OCI-M2 (cell line): Measurements from ENCODE around the gene PLA2G2F.

Experiments used
- DNase-seq: peaks from one replicate; lab custom pipeline; 2025; ENCODE audit not compliant: unreplicated experiment; lab: John Stamatoyannopoulos, UW

PLA2G2F gene

DNA sequence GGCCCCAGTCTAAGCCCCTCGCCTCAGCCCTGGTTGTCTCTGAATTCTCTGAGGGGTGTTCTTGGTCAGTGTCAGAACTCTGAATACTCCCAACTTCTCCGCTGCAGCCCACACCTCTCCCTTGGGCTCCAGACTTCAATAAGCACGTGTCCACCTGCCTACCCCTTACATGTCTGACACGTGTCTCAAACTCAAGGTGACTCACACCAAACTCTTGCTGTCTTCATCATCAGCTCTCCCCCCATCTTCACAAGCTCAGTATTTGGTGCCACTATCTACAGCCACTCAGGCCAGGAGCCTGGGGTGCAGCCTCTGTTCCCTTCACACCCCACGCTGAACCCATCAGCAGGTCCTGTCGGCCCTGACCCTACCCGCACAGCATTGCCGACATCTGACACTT is 28.0 kb downstream of the PLA2G2F start:
- DNase-seq: no peak

DNA sequence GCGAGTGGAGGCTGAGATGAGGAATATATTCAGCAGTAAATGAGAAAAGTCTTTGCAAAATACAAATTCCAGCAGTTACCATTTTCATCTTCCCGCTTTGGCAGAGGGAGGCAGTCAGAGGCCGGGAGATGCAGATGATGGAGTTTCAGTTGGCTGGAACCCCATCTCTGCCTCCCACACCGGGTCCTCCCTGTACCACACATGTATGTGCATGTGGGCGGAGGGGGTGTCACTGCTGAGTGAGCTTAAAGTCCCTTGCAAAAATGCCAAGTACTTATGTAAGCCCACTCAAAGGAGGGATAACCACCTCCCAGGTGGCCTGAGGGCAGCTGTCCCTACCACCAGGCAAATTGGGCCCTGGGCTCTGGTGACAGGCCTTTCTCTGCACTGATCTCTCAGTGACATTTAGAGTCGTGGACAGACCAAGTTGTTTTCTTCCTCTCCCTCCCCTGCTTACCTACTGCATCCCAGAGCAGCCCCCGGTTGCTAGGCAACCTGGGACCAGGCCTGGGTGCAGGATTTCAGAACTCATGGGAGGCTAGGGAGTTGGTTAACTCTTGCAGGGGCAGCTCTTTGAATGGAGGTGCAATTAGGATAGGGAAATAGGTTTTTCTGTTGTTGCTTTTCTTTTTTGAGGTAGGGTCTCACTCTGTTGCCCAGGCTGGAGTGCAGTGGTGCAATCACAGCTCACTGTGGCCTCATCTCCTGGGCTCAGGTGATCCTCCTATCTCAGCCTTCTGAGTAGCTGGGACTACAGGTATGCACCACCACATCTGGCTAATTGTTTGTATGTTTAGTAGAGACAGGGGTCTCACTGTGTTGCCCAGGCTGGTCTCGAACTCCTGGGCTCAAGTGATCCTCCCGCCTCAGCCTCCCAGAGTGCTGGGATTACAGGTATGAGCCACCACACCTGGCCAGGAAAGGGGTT is 29.7 kb downstream of the PLA2G2F start:
- DNase-seq: no peak

DNA sequence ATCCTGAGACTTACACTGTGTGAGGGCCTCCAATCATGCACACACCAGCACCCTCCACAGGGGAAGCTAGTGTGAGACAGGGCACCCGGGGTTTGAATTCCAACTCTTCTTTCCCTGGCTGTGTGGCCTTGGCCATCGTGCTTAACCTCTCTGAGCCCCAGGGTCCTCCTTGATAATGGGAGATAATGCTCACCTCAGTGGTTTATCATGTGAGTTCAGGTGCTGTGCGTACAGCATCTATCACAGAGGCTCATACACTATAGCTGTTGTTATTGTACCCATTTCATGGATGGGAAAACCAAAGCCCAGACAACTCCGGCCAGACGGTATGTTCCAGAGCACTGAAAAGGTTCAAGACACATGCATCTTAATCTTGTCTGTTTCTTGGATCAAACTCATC is 30.8 kb downstream of the PLA2G2F start:
- DNase-seq: no peak

DNA sequence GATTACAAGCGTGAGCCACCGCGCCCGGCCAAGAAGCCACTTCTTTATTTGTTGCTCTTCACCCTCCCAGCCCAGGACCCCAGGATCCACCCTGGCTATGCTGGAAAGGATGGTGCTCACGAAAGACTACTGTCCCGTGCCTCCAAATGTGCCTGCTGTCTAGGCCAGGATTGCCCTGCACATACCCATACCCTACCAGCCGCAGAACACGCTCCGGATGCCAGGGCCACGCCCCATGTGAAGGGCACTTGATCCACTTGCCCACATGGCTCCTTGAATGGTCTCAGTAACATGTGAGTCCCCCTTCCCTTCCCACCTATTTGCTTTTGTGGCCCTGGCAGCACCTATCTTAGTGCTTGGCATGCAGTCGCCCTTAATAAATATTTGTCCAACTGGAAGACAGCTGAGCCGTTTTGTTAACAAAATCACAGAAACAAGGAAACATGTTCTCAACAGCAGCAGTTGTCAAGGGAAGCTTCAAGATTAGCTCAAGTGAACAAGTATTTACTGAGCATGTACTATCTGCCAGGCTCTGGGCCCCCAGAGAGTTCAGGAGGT is 33.0 kb downstream of the PLA2G2F start:
- no peak for DNase-seq

DNA sequence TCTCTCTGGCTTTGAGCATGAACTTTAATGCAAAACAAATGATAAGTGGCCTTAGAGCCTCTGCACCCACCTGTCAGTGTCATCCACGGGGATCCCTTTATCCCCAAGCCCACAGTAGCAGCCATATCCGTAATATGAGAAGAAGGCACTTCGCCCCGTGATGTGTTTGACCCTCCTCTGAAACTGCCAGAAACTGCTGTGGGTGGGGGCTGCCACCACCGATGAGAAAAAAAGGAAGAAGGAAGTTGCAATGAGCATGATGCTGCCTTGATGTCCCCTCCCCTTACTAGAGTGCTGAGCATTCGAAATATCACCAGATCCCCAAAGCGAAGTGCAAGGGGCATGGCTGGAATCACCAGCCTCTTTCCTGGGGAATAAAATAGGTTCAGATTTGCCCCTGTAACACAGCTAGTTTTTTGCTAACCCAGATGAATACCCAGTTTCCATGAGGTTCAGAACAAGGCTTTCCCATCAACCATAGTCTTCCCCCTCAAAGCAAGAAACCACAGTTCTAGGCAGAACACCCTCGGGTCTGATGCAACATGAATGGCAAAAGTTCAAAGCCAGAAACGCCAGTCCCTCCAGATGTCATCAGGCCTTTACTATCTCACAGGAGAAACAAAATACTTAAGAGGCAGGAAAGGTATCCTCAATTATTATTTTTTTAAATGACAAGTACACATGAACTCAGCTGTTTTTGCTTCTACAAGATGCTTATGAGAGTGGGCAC is 36.0 kb downstream of the PLA2G2F start:
- DNase-seq: no peak

DNA sequence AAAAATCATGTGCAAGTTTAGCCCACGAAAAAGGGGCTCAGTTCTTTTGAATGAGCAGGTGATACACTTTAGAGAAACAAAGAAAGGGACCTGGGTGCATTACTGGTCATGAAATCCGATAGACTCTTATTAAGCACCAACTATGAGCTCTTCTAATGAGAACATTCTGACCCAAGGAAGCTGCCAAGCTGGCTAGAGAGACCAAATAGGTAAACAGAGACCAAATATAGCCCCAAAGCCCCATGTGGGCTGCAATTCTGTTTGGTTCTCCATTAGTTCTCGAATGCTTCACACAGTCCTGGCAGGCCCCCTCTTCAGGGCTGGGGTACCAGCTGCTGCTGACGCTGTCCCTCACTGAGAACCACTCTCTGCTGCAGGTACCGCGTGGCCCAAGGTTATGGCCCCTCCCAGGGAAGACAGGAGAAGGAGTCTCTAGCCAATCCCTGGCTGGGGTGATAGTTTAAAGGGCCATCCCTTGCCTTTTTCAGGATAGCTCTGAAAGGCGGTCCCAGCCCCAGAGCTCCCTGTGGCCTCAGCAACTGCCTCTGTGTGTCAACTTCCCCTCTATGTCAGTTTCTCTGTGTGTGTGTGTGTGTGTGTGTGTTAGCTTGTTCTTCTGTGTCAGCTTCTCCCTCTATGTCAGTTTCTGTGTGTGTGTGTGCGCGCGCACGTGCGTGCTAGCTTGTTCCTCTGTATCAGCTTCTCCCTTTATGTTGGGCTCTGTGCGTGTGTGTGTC is 39.7 kb downstream of the PLA2G2F start:
- DNase-seq: no peak

DNA sequence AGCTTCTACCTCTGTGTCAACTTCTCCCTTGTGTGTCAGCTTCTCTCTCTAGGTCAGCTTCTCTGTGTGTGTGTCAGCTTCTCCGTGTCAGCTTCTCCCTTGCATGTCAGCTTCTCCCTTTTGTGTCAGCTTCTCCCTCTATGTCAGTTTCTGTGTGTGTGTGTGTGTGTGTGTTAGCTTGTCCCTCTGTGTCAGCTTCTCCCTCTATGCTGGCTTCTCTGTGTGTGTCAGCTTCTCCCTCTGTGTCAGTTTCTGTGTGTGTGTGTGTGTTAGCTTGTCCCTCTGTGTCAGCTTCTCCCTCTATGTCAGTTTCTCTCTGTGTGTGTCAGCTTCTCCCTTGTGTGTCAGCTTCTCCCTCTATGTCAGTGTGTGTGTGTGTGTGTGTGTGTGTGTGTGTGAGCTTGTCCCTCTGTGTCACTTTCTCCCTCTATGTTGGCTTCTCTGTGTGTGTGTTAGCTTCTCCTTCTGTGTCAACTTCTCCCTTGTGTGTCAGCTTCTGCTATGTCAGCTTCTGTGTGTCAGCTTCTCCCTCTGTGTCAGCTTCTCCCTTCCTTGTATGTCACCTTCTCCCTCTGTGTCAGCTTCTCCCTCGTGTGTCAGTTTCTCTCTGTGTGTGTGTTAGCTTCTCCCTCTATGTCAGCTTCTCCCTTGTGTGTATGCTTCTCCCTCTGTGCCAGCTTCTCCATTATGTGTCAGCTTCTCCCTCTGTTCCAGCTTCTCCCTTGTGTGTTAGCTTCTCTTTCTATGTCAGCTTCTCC is 40.4 kb downstream of the PLA2G2F start:
- no peak for DNase-seq

DNA sequence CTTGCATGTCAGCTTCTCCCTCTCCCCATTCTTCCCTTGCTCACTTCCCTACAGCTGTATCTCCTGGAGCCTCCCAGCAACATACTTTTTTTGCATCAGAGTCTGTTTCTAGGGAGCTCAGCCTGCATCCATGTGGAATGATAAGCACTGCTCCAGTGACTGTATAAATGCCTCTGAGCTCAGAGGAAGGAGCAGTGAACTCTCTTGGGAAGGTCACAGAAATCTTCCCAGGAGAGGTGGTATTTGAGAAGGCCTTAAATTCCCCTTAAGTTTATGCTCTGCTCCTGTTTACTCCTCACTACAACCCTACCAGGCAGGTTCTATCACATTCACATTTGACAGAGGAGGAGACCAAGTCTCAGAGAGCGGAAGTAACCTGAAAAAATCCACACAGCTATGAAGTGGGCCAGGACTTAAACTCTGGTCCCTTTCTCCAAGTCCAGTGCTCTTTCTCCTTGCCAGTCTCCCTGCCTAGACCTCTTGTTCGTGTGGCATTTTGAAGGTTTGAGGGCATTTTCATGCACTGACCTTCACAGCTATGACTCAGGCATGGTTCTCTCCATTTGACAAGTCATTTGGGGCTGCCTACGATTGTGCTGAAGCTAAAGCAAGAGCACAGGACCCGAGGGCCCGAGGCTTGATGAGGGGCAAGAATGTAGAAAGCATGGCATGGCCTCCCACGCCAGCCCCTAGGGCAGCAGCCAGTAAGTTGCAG is 41.2 kb downstream of the PLA2G2F start:
- no peak for DNase-seq

DNA sequence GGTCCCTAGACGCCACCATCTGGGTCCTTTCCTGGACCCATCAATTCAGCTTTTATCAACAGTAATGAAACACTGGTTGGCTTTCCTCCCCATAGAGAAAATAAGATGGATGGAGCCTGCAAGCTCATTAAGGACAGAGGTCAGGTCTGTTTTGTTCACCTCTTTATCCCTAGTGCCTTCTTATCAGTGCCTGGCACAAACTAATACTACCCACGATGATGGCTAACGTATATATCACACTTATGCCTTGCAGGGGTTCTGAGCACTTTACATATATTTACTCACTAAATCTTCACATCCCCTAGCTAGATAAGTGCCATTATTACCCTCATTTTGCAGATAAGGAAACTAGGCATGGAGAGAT is 41.7 kb downstream of the PLA2G2F start:
- DNase-seq: no peak

DNA sequence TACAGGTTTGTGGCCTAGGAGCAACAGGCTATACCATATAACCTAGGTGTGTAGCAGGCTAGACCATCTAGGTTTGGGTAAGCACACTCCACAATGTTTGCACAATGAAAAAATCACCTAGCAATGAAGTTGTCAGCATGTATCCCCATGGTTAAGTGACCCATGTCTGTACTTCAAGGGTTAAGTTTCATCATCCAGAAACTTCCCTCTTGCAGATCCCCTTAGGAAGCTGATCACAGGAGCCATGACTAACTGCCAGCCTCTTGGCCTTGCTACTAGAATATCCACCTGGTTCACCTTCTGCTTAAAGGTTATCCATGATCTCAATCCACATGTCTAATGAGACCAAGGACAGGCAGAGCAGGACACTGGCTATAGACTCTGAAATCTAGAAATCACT is 43.3 kb downstream of the PLA2G2F start:
- no peak for DNase-seq

DNA sequence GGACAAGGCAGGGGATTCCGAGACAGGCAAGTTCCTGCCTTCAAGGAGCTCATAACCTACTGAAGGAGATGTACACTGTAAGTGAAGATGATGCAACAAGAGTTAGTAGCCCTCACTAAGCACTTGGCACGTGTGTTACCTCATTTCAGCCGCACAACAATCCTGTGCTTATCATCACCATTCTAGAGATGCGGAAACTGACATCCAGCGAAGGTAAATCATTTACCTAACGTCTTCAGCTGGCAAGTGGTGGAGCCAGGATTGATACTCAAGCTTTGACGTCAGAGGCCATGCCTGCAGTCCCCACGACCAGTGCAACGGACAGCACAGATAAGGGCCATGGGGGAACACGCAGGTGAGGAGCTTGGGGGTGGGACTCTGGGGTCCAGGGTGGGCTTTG is 43.9 kb downstream of the PLA2G2F start:
- no peak for DNase-seq

DNA sequence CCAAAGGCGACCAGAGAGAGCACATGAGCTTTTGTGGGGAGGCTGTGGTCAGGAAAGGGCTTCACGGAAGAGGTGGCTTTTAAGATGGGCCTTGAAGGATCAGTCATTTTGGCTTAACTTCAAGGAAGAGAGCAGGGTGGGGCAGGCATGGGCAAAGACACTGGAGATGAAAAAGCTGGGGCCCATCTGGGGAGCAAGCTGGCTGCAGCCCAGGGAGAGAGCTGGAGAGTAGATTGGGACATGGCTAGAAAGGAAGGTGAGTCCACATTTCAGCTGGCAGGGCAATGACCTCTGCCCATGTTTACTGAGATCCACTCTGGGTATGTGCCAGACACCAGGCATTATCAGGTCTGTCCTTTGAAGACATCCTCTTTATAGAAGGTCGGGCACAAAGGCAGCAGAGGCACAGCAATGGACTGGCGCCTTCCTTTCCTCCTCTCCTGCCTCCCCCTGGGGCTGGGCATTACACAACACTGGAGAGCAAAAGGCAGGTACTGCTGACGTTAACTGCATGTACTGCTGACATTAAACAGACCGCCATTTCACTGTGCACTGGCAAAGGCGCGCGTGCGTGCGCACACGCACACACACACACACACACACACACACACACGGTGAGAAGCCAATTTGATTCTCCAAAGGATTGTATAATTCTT is 44.6 kb downstream of the PLA2G2F start:
- DNase-seq: no peak

DNA sequence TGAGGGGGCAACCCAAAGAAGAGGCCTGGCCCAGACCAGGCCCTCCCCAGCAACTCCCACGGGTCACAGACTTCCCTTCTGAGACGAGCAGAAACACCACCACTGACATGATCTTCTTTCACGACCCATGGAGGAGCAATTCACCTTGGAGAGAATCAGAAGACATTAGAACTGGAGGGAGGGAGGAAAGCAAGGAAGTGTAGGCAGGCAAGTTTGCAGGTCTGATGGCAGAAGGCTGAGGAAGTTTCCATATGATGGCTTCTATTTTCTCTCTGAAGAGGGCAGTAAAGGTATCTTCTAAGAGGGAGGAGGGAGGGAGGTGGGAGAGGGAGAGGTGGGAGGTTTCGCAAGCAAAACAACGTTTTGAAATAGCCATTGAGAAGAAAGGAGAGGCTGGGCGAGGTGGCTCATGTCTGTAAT is 45.4 kb downstream of the PLA2G2F start:
- no peak for DNase-seq

DNA sequence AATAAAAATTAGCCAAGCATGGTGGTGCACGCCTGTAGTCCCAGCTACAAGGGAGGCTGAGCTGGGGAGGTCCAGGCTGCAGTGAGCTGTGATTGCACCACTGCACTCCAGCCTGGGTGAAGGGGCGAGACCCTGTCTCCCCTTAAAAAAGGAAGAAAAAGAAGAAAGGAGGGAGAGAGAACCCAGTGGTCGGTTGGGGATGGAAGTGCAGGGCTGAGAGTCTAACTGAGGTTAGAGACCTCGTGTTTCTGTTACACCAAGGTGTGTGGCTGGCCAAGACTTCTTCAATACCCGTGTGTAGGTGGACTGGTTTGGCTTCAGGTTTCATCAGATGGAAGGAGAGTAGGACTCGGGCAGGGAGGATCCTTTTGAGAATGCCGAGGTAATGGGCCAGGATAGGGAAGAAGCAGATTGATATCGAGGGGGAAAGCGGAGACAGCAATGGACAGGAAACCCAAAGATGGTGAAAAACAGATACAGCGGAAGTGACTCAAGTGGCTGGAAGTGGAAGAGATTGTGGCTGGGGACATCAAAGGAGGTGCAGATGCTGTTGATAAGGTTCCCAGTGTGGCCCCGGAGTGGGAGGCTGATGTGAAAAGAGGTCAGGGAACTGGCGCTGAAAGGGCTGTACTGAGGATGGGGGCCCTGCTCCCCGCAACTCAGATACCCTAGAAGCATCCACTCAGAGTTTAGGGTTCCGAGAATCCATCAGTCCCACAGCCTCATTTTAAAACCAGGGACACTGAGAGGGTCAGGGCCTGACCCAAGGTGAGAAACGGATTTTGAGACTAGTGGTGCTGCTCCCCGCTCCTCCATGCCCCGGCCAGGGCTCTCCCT is 46.1 kb downstream of the PLA2G2F start:
- no peak for DNase-seq

DNA sequence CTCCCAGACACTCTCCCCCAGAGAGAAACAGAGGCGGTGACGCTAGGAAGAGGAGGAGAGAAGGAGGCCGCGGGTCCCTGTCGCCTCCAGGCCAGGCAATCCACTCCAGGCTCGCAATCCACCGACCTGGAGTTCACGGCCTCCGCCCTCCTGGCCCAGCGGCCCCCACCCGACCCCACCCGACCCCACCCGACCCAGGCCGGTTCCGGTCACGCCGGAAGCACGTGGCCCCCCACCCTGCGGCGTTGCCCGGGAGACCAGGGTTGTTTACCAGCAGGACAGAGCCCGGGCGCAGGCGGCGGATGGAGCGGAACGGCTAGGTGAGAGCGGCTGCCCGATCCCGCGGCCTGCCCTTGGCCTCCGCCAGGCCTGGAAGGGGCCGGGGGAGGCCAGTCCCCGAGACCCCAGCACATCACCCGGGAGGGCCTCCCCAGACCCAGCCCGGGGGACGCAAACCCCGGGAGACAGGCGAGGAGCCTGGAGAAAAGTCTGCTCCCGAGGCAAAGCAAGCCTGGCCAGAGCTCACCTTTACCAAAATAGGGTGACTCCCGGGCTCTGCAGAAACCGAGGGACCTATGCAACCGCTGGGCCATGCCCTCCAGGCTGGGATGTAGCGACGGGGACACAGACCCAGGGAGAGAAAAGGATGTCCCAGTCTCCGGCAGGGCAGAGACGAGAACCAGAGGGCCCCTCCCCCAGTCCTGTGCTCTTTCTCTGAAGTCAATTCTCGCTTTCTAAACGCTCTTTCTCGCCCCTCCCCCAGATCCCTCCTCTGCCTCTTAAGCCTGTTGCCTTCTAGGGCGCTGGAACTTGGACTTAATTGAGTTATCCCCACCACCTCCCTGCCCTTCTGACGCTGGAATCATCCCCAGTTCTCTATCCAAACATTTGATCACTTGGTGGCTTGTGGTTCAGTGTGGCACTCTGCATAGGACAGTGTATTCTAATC is 47.0 kb downstream of the PLA2G2F start, which contains the start of the genes PLA2G2C and UBXN10:
Gene PLA2G2C, minus strand, starts transcription at position 685 of the 949 bp plus-strand sequence. CDS start 9,155 bp downstream, outside the sequence.
Gene UBXN10, plus strand, starts transcription at position 263 of the 949 bp plus-strand sequence. CDS start 4,466 bp downstream, outside the sequence.
- DNase-seq: no peak

DNA sequence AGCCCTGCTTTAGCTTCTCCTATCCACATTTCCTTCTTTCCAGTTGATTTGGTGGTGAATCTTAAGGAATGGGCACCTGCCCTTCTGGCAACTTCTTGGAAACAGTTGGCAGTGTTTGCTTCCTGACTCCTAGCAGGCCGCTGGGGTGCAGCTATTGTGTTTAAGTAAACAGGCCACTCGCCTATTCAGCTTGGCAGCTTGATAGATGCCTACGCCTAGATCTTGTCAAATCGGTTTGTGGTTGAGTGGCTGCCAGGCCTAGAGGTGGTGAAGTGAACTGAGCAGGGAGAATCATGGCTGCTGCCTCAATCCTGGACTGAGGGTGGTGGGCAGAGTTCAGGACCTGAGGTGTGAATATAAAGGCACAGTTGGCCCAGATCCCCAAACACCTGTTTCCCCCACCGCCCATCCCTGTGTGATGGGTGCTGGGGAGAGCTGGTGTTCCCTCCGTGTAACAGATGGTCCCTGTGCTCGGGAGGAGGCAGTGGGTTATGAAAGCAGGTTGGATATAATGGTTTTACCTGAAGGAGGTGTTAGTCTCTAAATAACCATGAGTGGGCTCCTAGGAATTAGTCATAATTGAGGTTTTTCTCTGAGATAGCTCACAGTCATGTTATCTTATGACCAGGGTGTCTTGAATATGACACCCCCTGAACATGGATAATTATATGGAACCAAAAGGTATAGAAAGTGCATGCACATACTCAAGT is 48.1 kb downstream of the PLA2G2F start:
- DNase-seq: no peak
